ENCODE data around the gene RAD54L.
"Not testable (repeated sequence)": the region's sequence is repeated elsewhere in the genome, so short reads cannot be mapped to it uniquely, and the experiment has no call there.

The RAD54L gene

DNA sequence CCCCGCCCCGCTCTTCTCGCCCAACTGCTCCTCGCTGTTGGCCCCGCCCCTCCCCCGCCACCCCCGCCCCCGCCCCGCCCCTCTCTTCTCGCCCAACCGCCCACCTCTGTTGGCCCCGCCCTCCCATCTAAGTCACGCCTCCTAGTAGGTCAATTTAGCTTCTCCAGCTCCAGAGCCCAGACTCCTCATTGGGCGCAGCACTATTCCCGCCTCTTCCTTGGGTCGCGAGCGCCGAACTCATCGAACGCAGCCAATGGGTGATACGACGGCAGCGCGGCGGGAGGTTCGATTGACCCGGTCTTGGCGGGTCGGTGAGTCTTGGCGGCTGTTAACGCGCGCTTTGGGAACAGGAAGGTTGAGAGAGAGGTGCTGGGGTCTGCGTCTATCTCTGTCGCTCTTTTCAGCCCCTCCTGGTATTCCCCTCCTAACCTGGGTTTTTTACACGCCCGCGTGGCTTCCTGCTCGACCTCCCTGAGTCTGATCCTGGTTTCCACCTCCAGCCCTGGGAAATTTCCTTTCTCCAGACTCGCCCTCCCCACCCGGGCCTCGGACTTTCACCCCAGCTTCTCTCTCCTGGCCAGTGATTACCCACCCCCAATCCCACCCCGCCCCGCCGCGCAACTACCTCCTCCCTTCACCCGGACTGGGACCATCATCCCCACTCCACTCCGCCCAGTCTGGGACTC is at the start of gene RAD54L:
RAD54L (plus strand) TSS at position 328 of the 686 bp plus-strand sequence. CDS start 643 bp downstream, outside the sequence.
- peak; percentile 90 to 96 for DNase-seq (ENCODE audit: low read depth in 1 of 2, low spot score in 1 of 2)

DNA sequence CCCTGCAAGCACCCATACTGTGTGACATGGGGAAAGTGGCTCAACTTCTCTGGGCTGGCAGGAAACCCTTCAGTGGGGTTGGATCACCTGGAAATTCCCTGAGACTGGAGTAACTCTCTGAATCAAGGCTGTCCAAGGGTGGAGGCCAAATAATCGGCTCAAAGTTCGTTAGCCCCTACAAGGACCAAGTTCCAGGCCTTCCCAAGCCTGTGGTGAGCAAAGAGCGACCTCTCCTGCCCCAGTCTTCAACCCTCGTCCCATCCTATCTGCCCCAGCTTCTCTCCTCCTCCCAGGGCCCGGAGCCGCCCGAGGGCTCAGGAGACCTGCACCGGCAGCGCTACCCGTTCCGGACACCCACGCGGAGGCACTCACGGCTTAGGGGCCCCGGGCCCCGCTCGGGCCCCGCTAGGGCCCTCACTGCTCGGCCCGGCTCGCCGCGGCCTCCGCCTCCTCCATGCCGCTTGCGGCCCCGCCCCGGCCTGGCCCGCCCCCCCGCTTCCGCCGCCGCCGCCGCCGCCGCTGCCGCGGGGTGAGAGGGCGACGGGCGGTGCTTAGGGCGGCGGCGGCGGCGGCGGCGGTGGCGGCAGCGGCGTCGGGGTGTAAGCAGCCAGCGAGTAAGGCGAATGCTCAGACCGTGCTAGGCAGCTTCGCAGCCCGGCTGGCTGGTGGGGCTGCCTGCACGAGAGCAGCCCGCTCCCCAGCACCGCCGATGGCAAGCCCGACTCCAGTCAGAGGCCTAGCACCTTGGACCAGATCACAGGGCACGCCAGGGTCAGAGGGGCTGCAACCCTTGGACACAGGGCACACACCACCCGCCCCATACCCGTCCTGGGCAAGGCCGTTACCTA is 49.4 kb upstream of the RAD54L start, which contains the start of gene POMGNT1:
POMGNT1 (minus strand) TSS at position 471 of the 848 bp plus-strand sequence. CDS start 613 bp downstream, outside the sequence.
- peak; percentile 51 to 64 for DNase-seq (ENCODE audit: low read depth in 1 of 2, low spot score in 1 of 2)

DNA sequence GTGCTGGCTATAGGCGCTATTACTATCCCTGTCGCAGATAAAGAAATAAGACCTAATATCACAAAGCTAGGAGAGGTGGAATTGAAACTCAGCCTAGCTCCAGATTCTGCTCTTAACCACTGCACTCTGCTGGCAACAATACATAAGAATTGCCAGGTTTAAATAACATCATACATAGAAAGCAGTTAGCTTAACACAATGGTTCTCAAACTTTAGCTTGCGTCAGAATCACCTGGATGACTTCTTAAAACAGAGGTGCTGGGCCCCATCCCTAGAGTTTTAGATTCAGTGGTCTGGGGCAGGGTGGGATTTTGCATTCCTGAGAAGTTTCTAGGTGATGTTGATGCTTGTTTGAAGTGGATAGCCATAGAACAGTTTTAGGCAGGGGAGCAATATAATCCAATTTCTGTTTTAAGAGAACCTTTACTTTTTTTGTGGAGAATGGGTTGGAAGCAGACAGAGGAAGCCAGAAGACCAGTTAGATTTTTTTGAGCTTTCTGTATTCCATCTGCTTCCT is 48.3 kb upstream of the RAD54L start:
- DNase-seq (ENCODE audit: low read depth in 1 of 2, low spot score in 1 of 2) = no peak

DNA sequence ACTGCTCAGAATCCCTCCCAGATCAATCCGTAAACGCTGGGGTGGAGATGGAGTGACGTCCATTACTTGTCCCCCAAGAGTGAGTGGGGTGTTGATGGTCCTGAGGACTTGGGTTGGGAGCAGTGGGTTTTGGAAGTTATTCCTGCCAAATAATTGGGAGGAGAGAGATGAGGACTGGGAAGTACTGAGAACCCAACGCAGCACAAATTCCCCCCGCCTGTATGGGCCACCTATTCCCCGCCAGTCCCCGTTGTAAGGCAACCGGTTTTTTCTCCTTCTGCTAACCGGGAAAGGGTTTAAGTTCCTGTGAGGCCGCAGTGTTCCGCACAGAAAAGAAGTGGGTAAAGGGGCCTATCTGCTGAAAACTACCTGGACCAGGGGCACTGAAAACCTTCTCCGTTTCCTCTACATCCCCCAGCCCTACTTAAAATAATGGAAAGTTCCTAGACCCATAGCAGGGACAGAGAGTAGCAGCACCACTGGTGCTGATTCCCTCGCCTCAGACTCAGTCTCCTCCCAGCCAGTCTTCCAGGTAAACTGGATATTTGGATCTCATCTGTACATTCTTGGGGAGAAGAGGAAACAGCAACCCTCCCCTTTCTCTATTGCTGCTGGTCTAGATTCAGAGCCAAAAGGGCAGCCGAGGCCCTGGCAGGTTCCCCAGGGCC is 43.7 kb upstream of the RAD54L start:
- DNase-seq (ENCODE audit: low read depth in 1 of 2, low spot score in 1 of 2) = no peak

DNA sequence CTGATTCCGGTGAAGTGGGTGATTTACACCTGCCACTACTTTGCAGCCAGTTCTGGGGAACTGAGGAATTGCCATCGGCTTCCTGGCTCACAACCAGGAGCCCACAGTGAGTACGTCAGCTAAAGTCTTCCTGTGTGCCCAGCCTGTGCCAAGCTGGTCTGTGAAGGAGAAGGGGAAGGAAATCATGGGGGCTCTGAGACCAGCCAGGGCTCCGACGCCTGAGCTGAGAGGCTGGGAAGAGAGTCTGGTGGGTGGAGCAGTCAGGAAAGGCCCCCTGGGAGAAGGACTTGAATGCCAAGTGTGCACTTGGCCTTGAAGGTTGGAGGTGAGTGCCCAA is 43.2 kb upstream of the RAD54L start:
- no peak for DNase-seq (ENCODE audit: low read depth in 1 of 2, low spot score in 1 of 2)

DNA sequence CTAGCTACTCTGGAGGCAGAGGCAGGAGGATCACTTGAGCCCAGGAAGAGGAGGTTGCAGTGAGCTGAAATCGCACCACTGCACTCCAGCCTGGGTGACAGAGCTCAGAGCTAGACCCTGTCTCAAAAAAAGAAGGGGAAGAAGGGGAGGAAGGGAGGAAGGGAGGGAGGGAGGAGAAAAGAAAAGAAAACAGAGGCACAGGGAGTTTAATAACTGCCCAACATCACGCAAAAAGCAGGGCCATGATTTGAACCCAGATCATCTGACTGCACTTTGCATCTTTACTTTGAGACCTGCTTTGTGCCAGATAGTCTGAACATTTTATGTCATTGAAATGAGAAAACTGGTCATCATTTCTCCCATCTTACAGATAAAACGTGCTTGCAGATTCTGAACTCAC is 42.4 kb upstream of the RAD54L start:
- no peak for DNase-seq (ENCODE audit: low read depth in 1 of 2, low spot score in 1 of 2)

DNA sequence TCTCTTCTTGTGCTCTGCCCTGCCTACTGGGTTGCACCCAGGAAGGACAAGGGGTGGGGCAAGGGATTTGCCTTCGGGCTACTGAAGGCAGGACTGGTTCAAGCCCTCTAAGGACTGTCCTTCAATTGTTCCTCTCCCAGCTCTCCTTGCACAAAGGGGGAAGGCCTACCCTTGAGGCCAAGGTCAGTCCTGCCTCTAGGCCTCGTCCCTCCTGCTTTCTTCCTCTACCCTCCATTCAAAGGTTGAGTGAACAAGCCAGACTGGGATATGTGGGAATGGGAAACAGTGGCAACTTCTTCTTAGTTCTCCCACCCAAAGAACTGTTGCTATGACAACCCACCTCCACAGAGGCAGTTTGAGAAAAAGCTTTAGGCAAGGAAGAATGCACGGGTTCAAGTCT is 41.8 kb upstream of the RAD54L start:
- no peak for DNase-seq (ENCODE audit: low read depth in 1 of 2, low spot score in 1 of 2)

DNA sequence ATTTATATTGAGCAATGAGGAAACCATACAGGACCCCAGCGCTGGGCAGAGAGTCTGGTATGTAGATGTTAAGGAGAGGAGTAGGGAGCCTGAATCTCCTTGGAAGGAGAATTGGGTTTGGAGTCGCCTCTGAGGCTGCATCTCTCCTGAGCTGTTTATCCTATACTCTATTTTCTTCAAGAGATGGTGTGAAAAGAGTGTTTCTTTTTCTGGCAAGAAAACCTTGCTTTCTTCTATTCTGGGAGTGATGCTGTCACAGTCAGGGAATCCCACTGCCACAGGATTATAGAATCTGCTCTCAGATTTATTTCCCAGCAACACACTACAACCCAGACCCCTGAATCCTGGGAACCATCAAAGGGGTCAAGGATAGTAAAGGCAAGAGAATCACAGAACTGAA is 41.2 kb upstream of the RAD54L start:
- no peak for DNase-seq (ENCODE audit: low read depth in 1 of 2, low spot score in 1 of 2)

DNA sequence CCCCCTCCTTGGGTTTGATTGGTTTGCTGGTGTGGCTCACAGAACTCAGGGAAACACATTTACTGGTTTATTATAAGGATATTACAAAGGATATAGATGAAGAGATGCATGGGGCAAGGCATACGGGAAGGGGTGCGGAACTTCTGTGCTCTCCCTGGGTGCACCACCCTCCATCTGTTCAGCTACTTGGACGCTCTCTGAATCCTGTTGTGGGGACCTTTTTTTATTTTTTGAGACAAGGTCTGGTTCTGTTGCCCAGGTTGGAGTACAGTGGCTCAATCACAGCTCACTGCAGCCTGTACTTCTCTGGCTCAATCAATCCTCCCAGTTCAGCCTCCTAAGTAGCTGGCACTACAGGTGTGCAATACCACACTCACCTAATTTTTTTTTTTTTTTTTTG is 37.0 kb upstream of the RAD54L start:
- no peak for DNase-seq (ENCODE audit: low read depth in 1 of 2, low spot score in 1 of 2)

DNA sequence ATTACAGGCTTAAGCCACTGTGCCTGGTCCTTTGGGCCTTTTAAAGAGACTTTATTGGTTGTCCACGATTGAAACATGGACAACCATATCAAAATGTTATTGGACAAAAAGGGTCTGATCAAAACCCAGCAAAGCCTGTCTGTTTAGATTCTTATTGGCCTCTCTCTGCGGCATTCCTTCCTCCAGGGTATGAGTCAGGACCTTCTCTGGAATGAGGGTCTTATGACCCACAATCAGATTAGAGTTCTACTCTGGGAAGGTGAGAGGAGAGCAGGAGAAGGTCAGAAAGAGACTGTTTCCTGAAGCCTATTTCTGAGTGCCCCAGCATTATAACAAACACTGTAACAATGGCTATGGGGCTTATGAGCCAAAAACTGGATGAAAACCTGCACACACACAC is 36.5 kb upstream of the RAD54L start:
- DNase-seq (ENCODE audit: low read depth in 1 of 2, low spot score in 1 of 2) = no peak

DNA sequence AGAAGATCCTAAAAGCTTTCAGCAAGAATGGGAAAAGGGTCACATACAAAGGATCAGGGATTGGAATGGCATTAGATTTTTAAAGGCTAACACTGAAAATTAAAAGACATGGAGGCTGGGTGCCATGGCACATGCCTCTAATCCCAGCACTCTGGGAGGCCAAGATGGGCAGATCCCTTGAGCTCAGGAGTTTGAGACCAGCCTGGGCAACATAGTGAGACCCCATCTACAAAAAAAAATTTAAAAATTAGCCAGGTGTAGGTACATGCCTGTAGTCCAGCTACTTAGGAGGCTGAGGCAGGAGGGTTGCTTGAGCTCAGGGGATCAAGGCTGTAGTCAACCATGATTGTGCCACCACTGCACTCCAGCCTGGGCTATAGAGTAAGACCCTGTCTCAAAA is 32.1 kb upstream of the RAD54L start:
- DNase-seq (ENCODE audit: low read depth in 1 of 2, low spot score in 1 of 2) = no peak

DNA sequence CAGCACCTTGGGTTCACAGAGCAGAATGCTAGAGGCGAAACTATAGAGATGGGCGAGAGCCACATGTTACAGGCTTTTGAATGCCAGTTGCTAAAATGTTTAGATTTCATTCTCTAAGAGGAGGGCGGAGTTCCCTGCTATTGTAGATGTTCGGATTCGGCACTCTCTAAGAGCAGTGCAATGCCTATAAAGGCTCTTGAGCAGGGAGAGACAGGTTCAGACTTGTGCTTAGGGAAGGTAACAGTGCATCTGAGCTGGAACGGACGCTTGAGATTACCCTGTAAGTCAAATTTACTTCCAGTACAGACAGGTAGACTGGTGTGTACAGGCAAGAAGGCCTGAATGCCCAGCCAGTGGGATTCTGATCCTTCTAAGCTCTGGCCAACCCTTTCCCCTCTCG is 29.1 kb upstream of the RAD54L start:
- no peak for DNase-seq (ENCODE audit: low read depth in 1 of 2, low spot score in 1 of 2)

DNA sequence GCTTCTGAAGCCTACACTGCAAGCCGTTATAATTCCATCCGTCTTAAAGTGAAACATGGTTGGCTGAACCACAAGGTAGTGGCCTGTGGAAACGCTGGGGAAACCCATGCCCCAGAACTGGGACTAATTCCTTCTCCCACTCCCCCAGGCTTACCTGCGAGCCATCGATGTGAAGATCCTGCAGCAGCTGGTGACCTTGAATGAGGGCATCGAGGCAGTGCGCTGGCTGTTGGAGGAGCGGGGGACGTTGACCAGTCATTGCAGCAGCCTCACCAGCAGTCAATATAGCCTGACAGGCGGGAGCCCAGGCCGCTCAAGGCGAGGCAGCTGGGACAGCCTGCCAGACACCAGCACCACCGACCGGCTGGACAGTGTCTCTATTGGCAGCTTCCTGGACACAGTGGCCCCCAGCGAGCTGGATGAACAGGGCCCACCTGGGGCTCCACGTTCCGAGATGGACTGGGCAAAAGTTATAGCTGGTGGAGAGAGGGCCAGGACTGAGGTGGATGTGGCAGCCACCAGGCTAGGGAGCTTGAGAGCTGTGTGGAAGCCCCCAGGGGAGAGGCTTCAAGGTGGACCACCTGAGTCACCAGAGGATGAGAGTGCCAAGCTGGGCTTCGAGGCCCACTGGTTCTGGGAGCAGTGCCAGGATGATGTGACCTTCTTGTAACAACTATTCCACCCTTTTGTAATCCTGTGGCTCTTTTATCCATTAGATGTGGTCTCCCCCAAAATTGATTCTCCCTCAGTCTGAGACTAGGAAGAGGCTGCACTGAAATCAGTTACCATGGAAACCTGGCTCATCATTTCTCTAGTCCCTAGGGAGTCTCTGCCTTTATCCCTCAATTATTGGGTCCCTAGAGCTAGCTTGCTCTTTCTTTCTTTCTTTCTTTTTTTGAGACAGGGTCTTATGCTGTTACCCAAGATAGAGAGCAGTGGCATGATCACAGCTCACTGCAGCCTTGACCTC is 27.7 kb upstream of the RAD54L start:
- DNase-seq (ENCODE audit: low read depth in 1 of 2, low spot score in 1 of 2) = no peak

DNA sequence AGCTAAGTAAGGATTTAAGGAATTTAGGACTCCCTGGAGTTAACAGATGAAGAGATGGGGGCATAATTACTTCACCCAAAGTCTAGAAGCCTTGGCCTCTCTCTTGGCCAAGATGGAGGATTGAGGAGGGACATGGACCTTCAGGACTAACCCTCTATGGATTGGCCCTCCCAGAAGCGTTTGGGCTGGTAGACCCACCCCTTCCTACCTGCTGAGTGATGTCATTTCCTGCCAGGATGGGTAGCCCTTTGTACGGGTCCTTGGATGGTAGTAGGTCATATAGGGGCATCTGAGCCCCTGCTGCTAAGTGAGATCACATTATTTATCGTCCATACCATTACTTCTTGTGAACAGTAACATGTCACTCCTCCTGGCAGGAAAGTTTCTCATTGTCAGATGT is 26.8 kb upstream of the RAD54L start:
- DNase-seq (ENCODE audit: low read depth in 1 of 2, low spot score in 1 of 2) = no peak

DNA sequence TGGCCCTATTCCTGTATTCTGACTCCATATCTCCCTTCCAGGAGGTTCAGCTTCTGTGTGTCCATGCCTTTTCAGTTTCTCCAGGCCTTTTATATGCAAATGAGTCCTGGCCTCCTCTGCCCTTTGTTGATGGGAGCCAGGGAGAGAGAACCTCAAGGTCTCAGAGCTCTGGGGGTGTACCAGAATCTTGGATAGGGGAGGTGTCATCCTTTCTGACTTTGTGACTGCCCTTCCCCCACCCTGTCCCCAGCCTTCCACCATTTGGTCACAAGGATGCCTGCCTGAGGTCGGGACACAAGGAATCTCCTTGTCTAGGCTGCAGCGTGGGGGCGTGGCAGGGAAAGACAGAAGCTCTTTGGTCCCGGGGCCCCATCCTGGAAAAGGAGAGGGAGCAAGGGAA is 25.8 kb upstream of the RAD54L start:
- no peak for DNase-seq (ENCODE audit: low read depth in 1 of 2, low spot score in 1 of 2)

DNA sequence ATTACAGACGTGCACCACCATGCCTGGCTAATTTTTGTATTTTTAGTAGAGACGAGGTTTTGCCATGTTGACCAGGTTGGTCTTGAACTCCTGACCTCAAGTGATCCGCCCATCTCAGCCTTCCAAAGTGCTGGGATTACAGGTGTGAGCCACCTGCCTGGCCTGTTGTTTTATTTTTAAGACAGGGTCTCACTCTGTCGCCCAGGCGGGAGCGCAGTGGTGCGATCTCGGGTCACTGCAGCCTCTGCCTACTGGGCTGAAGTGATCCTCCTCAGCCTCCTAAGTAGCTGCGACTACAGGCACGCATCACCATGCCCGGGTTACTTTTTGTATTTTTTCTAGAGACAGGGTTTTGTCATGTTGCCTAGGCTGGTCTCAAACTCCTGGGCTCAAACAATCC is 24.5 kb upstream of the RAD54L start:
- not testable (repeated sequence) for DNase-seq (ENCODE audit: low read depth in 1 of 2, low spot score in 1 of 2)

DNA sequence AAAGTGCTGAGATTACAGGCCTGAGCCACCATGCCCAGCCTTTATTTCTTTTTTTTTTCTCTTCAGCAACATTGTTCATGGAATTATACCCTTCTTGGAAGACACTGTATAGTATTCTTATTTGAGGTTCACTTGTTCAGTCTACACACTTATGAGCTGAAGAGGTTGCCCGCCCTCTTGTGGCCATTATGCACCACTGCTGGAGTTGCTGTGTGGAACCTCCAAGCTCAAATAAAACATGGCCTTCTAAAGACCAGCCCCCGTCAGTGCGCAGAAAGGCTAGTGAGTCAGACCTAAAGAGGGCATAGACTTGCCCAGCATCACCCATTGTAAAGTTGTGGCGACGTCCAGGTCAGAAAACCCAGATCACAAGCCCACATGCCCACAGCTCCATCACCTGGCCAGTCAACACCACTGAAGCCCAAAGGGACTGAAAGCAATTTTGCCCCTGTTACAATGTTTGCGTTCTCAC is 24.1 kb upstream of the RAD54L start:
- peak; percentile 32 to 55 for DNase-seq (ENCODE audit: low read depth in 1 of 2, low spot score in 1 of 2)

DNA sequence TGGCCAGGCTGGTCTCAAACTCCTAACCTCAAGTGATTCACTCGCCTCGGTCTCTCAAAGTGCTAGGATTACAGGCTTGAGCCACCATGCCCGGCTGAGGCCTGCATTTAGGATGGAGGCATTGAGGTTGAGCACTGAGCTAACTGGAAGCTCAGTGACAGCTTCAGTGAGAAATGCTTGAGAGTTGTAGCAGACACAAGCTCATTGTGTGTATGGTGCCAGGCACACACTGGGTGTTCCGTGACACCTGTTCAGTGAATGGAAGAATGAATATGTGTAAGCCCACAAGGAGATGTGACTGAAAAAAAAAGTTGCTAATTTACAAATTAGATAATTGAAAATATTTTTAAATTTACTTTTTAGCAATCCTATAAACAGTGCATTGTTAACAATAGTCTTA is 22.6 kb upstream of the RAD54L start:
- DNase-seq (ENCODE audit: low read depth in 1 of 2, low spot score in 1 of 2) = no peak

DNA sequence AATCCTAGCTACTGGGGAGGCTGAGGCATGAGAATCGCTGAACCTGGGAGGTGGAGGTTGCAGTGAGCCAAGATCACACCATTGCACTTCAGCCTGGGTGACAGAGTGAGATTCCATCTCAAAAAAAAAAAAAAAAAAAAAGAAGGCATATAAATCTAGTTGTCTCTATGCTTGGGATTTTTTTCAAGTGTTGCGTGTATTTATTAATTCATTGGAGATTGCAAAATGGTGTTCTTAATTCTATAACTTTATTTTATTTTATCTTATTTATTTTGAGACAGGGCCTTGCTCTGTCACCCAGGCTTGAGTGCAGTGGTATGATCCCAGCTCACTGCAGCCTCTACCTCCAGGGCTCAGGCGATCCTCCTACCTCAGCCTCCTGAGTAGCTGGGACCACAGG is 16.3 kb upstream of the RAD54L start:
- DNase-seq (ENCODE audit: low read depth in 1 of 2, low spot score in 1 of 2) = not testable (repeated sequence)

DNA sequence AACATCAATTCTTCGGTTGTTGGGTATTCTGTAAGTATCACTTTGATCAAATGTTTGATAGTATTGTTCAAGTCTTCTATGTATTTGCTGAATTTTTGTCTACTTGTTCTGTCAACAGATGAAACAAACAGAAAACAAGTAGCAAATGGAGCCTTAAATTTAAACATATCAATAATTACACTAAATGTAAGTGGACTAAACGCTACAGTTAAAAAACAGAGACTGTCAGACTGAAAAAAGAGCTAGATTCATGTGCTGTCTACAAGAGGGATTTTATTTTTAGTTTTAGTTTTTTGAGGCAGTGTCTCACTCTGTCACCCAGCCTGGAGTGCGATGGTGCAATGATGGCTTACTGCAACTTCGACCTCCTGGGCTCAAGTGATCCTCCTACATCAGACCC is 10.7 kb upstream of the RAD54L start:
- DNase-seq (ENCODE audit: low read depth in 1 of 2, low spot score in 1 of 2) = no peak
